DND-41 (cell line): ENCODE data around the gene FEZF2.

Experiments used
- ATAC-seq: fragments of 200-7000 bp; cut with Tn5 transposase; 3 replicates; pipeline ENCODE4 v1.9.1; 2021; ENCODE audit warnings: low read depth; ENCODE audit not compliant: insufficient read depth
- DNase-seq: peaks from one replicate; pipeline ENCODE4 v3.0.0-alpha.2; 2020
- H2AFZ ChIP-seq: 2 replicates; pipeline ENCODE4 v1.6.0; 2012; ENCODE audit warnings: low read depth, low read length
- H3K27ac ChIP-seq: 2 replicates; pipeline ENCODE4 v1.5.1; 2012; ENCODE audit warnings: low read length, inconsistent platforms
- H3K27me3 ChIP-seq: fragments of 200-600 bp; sonication (generic); 2 replicates; pipeline ENCODE4 v1.6.0; 2012; ENCODE audit warnings: low read length, mild to moderate bottlenecking, inconsistent platforms; ENCODE audit not compliant: insufficient read depth, poor library complexity
- H3K36me3 ChIP-seq: 2 replicates; pipeline ENCODE4 v1.5.1; 2012; ENCODE audit warnings: low read length, inconsistent platforms; ENCODE audit not compliant: insufficient read depth
- H3K4me1 ChIP-seq: 2 replicates; pipeline ENCODE4 v1.5.1; 2012; ENCODE audit warnings: mild to moderate bottlenecking, low read length; ENCODE audit not compliant: insufficient read depth
- H3K4me2 ChIP-seq: 2 replicates; pipeline ENCODE4 v1.6.0; 2012; ENCODE audit warnings: mild to moderate bottlenecking, moderate library complexity, low read length, inconsistent platforms; ENCODE audit not compliant: insufficient read depth
- H3K4me3 ChIP-seq, 2 experiments: fragments of 200-600 bp in 1 of 2; shearing (Covaris generic) in 1 of 2; 2 replicates each; pipeline ENCODE4 v1.5.1; 2012 to 2016; ENCODE audit warnings: inconsistent platforms in 2 of 2, low read length in 2 of 2, mild to moderate bottlenecking in 2 of 2, low read depth in 1 of 2, moderate library complexity in 1 of 2
- H3K79me2 ChIP-seq: 2 replicates; pipeline ENCODE4 v1.6.0; 2012; ENCODE audit warnings: low read length, inconsistent platforms; ENCODE audit not compliant: insufficient read depth
- H3K9ac ChIP-seq: 2 replicates; pipeline ENCODE4 v1.6.0; 2012; ENCODE audit warnings: low read depth, mild to moderate bottlenecking, inconsistent platforms, low read length, moderate library complexity
- H3K9me3 ChIP-seq: 2 replicates; pipeline ENCODE4 v1.5.1; 2012; ENCODE audit warnings: low read length, moderate library complexity, mild to moderate bottlenecking, inconsistent platforms; ENCODE audit not compliant: insufficient read depth, severe bottlenecking
- H4K20me1 ChIP-seq: 2 replicates; pipeline ENCODE4 v1.6.0; 2012; ENCODE audit warnings: low read length; ENCODE audit not compliant: insufficient read depth
- EZH2 ChIP-seq: IDR thresholded peaks from 3 replicates; pipeline ENCODE4 v1.6.1; 2012; ENCODE audit warnings: borderline replicate concordance, low read depth, mild to moderate bottlenecking, moderate library complexity, low read length, inconsistent platforms; ENCODE audit not compliant: severe bottlenecking
- TF ChIP-seq, protein P1 (sequence below): IDR thresholded peaks from 2 replicates; pipeline ENCODE4 v1.5.1; 2012; ENCODE audit warnings: borderline replicate concordance, low read length, moderate library complexity, mild to moderate bottlenecking; ENCODE audit not compliant: poor library complexity, severe bottlenecking; ENCODE audit errors: extremely low read depth

Gene FEZF2

DNA sequence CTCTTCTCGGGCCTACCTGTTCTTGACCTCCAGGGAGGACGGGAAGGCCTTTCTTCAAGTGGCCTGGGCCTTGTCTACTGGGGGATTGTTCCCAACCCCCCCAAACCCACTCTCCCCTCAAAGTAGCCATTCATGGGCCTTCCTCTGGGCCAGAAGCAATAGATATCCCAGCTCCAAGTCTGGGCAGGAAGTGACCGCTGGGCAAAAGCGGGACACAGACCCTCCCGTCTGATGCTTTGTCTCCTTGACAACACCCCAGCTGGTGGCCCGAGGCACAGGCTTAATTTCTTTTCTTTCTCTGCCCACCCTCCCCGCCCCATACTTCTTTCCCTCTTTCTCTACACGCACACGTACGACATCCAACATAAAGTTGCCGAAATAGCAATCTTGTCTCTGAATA, 41.4 kb upstream of the FEZF2 start:
- no peaks in the 10 kb centered on the region for H4K20me1 ChIP-seq
- TF ChIP-seq, protein P1, sequence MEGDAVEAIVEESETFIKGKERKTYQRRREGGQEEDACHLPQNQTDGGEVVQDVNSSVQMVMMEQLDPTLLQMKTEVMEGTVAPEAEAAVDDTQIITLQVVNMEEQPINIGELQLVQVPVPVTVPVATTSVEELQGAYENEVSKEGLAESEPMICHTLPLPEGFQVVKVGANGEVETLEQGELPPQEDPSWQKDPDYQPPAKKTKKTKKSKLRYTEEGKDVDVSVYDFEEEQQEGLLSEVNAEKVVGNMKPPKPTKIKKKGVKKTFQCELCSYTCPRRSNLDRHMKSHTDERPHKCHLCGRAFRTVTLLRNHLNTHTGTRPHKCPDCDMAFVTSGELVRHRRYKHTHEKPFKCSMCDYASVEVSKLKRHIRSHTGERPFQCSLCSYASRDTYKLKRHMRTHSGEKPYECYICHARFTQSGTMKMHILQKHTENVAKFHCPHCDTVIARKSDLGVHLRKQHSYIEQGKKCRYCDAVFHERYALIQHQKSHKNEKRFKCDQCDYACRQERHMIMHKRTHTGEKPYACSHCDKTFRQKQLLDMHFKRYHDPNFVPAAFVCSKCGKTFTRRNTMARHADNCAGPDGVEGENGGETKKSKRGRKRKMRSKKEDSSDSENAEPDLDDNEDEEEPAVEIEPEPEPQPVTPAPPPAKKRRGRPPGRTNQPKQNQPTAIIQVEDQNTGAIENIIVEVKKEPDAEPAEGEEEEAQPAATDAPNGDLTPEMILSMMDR = no peak
- no peak for TF ChIP-seq EZH2
- H3K4me1 ChIP-seq = peaks cover 24% of the 10 kb centered on the region
- H3K27me3 ChIP-seq = peaks cover 8% of the 10 kb centered on the region
- no peak overlapping the region for H3K9ac ChIP-seq
- no peaks in the 10 kb centered on the region for H3K79me2 ChIP-seq
- H3K36me3 ChIP-seq = no peaks in the 10 kb centered on the region
- H3K4me2 ChIP-seq = no peak overlapping the region
- no peak overlapping the region for H3K4me3 ChIP-seq
- ATAC-seq (no peak), DNase-seq (no peak)
- H2AFZ ChIP-seq = no peak overlapping the region
- H3K27ac ChIP-seq = peak overlapping the region; percentile 11; the same call in 1 of the 2 replicates
- no peaks in the 10 kb centered on the region for H3K9me3 ChIP-seq

DNA sequence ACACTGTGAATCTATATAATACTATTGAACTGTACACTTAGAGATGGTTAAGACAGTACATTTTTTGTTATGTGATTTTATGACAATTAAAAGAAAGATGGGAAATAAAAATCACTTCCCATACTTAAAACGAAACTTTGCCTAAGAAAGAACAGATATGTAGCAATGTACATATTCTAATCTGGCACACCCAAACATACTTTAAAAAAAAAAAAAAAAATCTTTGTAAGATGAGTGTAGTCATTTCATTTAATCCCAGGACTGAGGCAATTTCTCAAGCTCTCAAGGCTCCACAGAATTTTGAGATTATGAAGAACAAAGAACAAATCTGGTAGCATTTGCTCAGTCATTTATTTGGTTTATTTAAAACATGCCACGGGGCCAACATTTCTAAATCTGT, 40.3 kb upstream of the FEZF2 start:
- no peaks in the 10 kb centered on the region for H3K36me3 ChIP-seq
- TF ChIP-seq EZH2 = no peak
- TF ChIP-seq, protein P1 = no peak
- no peaks in the 10 kb centered on the region for H3K79me2 ChIP-seq
- no peak overlapping the region for H2AFZ ChIP-seq
- ATAC-seq = no peak
- no peaks in the 10 kb centered on the region for H3K9me3 ChIP-seq
- H3K4me3 ChIP-seq = no peak overlapping the region
- H3K4me1 ChIP-seq = peaks cover 24% of the 10 kb centered on the region
- no peak overlapping the region for H3K27ac ChIP-seq
- H3K4me2 ChIP-seq = no peak overlapping the region
- H3K9ac ChIP-seq = no peak overlapping the region
- no peak for DNase-seq
- H4K20me1 ChIP-seq = no peaks in the 10 kb centered on the region
- peaks cover 10% of the 10 kb centered on the region for H3K27me3 ChIP-seq

DNA sequence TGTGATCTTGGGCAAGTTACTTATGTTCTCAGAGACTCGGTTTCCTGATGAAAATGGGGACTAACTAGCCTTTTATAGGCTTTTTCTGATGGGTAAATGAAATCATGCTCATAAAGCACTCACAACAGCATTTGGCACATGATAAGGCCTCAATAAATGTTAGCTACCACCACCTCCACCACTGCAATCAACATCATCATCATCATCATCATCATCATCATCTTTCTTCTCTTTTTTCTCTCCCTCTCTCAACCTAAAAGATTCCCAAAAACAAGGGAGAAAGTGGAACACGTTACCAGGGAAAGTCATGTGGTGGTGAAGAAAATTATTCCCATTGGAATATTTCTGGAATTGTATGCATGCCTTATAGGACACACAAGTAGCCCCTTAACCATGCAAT, 33.6 kb upstream of the FEZF2 start:
- DNase-seq = no peak
- ATAC-seq = no peak
- Histone ChIP-seq H3K79me2 (no peaks in the 10 kb centered on the region), H3K36me3 (no peaks in the 10 kb centered on the region), H3K27me3 (peaks cover 11% of the 10 kb centered on the region), H3K4me1 (no peaks in the 10 kb centered on the region), H3K9me3 (no peaks in the 10 kb centered on the region), H3K9ac (no peak overlapping the region), H3K27ac (no peak overlapping the region), H4K20me1 (no peaks in the 10 kb centered on the region), H3K4me2 (no peak overlapping the region), H2AFZ (no peak overlapping the region), H3K4me3 (no peak overlapping the region)
- TF ChIP-seq, protein P1 = no peak
- no peak for TF ChIP-seq EZH2

- H3K4me1 ChIP-seq = no peaks in the 10 kb centered on the region
- no peaks in the 10 kb centered on the region for H3K36me3 ChIP-seq
- no peak overlapping the region for H3K27ac ChIP-seq
- no peak for TF ChIP-seq EZH2
- TF ChIP-seq, protein P1 = no peak
- H3K79me2 ChIP-seq = no peaks in the 10 kb centered on the region
- no peak overlapping the region for H3K4me3 ChIP-seq
- H3K9ac ChIP-seq = no peak overlapping the region
- ATAC-seq (no peak), DNase-seq (no peak)
- H4K20me1 ChIP-seq = no peaks in the 10 kb centered on the region
- H2AFZ ChIP-seq = no peak overlapping the region
- peaks cover 6% of the 10 kb centered on the region for H3K27me3 ChIP-seq
- no peak overlapping the region for H3K4me2 ChIP-seq
- H3K9me3 ChIP-seq = no peaks in the 10 kb centered on the region
Observed at GRCh38 chr3:62405566-62405965, 32.2 kb upstream of the FEZF2 start.
